ENCODE measurements around the gene STX3.
"Not testable (repeated sequence)": the region's sequence is repeated elsewhere in the genome, so short reads cannot be mapped to it uniquely, and the experiment has no call there.

The STX3 gene

DNA sequence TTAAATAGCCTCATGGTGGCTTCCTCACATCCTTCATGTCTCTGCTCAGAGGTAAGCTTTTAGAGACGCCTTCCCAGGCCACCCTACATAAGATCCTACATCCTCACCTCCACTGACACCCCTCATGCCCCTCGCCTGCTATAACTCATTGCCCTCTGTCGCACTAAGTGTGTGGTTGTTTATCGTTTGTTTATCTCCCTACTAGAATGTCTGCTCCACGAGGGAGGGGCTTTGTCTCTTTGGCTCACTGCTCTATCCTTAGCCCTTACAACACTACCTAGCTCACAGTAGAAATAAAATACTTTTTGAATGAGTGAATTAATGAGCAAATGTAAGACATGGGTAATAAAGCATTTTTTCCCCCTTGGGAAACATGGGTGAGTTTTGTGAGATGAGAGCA is 91.4 kb downstream of the STX3 start:
- no peak for DNase-seq

DNA sequence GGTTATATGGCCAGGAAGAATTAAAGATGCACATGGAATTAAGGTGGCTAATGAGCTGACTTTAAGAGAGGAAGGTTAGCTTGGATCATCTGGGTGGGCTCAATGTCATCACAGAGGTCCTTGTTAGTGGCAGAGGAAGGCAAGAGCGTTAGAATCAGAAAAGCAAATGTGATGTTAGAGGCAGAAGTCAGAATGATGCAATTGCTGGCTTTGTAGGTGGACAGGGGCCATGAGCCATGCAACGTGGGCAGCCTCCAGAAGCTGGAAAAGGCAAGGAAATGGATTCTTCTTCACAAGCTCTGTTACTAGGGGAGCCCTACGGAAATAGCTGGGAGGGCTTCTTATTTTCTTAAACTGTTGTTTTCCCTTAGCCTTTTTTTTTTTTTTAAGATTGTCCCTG is 92.5 kb downstream of the STX3 start:
- DNase-seq, result no peak

DNA sequence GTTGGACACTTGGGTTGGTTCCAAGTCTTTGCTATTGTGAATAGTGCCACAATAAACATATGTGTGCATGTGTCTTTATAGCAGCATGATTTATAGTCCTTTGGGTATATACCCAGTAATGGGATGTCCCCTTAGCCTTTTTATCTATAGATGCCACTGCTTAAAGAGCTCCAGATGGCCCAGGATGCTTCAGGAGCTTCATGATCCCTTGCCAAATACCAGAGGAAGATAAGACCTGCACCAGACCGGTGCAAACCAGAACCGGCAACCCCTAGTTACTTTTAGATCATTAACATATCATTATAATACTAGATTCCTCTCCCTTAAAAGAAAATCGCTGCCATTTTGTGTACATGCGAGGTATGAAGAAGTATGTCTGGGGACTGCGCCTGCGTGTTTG is 93.3 kb downstream of the STX3 start:
- not testable (repeated sequence) for DNase-seq

DNA sequence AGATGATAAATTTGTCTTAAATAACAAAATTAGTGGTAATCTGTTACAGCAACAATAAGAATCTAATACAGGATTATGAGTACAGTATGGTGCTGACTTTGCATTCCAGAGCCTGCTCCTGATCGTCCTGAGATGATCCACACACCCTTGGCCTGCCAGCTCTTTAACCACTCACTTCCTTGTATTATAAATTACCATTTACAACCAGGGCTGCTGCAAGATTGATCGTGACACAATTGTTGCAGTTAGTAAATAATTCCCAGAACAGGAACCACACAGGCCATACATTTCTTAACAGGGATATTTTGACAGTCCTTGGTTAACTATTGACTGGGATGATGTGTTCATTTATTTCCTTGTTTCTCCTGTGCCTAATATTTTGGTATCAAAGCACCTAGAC is 94.0 kb downstream of the STX3 start:
- DNase-seq, result no peak

DNA sequence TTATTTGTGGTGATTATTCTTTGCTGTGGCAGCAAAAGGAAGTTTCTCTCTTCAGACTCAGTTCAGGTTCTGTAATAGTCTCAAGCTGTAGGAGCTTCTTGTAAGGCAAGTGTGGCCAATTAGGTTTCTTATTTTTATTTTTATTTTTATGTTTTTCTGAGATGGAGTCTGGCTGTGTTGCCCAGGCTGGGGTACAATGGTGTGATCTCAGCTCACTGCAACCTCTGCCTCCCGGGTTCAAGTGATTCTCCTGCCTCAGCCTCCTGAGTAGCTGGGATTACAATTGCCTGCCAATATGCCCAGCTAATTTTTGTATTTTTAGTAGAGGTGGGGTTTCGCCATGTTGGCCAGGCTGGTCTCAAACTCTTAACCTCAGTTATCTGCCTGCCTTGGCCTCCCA is 94.4 kb downstream of the STX3 start:
- not testable (repeated sequence) for DNase-seq

DNA sequence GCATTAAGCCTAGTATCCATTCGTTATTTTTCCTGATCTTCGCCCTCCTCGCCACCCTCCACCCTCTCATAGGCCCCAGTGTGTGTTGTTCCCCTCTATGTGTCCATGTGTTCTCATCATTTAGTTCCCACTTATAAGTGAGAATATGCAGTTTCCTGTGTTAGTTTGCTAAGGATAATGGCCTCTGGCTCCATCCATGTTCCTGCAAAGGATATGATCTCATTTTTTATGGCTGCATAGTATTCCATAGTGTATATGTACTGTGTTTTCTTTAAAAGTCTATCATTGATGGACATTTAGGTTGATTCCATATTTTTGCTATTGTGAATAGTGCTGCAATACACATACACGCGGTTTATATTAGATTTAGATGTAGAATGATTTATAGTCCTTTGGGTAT is 96.2 kb downstream of the STX3 start:
- not testable (repeated sequence) for DNase-seq

DNA sequence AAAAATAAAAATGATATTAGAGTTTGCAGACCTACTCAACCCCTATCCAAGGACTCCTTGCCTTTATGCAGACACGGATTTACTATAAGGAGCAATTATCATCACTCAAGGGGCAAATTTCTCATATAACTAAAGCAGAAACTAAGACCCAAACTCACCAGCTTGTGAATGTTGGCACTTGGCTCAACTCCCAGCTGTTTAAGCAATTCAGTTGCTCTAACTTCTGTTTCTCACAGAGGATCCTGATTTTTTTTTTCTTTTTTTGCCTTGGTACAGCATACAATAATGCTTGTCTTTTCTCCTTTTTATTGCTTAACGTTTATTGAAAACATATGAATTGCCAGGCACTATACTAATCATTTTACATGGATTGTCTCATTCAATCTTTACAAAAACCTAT is 99.7 kb downstream of the STX3 start:
- no peak for DNase-seq

All from central memory CD4-positive, alpha-beta T cell (primary cell).